GM12864 (cell line): ENCODE measurements around the gene BPGM.

Source experiments
- DNase-seq: peaks from one replicate; pipeline ENCODE4 v3.0.0-alpha.2; 2011; ENCODE audit warnings: low read depth
- H3K4me3 ChIP-seq: 2 replicates; pipeline ENCODE4 v1.5.1; 2011; ENCODE audit warnings: mild to moderate bottlenecking, low read depth, low read length, control low read depth
- TF ChIP-seq, protein P1 (sequence below): IDR thresholded peaks from 2 replicates; pipeline ENCODE4 v1.5.1; 2011; ENCODE audit warnings: low read depth, mild to moderate bottlenecking, moderate library complexity, low read length, control low read depth, inconsistent platforms; ENCODE audit errors: missing control alignments

BPGM gene

DNA sequence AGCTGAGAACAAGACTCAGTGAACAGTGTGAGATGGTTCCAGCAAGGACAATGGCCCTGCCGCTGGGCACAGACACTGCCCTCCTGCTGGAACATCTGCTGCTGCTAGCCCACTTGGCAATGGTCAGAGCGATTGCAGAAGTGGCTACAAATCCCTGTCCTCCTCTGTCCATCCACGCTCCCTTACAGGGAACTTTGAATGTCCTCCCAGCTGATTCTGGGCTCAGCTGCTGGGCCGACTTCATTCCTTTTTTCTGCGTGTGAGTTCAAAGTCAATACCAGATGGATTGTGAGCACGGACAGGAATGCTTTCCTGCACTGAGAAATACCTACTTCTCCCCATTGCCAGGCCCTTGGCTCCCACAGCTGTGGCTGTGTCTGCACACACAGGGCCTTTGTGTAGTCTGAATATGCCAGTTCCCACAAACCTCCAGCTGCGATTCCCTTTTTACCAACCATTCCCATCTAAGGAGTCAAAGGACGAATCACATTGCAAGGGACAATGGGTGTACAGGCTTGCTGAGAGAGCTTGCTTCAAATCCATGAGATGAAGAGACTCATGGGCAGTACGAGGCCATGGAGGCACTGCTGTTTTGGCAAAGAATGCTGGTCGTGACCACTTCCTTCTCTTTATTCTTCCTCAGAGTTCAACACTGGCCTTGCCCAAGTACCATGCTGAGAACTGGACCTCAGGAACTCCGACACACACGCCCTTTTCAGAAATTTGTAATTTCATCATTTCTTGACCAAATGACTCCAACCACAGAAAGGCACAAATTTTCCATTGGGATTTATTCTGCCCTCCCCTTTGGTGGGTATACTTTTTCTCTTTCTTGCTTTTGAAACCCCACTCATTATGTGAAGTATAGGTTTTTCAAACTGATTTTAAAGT is 44.2 kb downstream of the BPGM start:
- TF ChIP-seq, protein P1, sequence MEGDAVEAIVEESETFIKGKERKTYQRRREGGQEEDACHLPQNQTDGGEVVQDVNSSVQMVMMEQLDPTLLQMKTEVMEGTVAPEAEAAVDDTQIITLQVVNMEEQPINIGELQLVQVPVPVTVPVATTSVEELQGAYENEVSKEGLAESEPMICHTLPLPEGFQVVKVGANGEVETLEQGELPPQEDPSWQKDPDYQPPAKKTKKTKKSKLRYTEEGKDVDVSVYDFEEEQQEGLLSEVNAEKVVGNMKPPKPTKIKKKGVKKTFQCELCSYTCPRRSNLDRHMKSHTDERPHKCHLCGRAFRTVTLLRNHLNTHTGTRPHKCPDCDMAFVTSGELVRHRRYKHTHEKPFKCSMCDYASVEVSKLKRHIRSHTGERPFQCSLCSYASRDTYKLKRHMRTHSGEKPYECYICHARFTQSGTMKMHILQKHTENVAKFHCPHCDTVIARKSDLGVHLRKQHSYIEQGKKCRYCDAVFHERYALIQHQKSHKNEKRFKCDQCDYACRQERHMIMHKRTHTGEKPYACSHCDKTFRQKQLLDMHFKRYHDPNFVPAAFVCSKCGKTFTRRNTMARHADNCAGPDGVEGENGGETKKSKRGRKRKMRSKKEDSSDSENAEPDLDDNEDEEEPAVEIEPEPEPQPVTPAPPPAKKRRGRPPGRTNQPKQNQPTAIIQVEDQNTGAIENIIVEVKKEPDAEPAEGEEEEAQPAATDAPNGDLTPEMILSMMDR: no peak

DNA sequence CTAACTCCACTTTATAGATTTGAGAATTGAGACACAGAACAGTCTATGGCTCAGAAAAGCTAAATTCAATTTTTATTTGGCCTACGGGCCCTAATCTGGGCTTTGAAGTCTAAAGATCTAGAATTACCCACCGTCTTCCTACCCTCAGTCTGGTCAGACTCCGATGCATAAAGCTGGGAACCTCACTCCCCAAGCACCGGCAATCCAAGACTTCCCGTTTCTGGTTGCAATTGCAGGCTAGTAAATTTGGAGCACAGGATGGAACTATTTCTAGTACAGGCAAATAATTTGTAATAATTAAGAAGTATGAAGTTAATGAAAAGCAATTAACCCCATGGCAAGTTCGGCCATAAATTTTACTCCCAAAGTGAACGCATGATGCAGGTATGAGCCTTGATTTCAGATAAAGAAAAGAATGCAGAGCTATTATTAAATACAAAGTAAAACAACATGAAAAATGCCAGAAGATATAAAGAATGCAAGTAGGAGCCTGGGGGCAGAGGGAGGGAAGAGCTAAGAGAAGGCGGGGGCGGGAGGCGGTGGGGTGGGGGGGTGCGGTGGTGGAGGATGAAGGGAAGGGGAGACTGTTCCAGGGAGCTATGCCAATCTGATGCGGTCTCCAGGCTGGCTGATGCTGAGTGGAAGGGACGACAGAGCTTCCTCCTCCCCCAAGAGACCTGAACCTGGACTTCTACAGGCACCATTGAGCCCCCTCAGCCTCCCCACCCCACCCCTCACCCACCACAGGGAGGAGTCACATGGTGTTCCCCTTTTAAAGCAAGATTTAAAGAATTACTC is 45.1 kb downstream of the BPGM start:
- H3K4me3 ChIP-seq: no peak overlapping the region
- no peak for DNase-seq
- TF ChIP-seq, protein P1: no peak

More for the DNA sequence above, 44.2 kb downstream of the BPGM start:
- no peak for DNase-seq
- no peak overlapping the region for H3K4me3 ChIP-seq

DNA sequence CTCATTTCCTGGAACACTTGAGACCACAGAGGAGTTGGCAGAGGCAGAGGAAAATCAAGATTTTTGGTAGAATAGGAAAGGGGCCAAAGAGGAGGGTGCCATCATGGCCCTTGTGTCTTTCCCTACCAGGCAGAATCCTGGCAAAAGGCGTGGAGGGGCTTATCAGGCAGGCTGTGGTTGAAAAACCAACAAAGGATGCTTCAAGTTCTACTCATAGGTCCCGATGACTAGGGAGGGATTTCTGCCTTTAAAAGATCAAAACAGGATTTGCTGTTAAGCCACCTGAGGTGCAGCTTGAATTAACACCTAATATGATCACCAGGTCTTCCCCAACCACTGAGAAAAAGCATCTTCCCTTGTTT is 45.7 kb downstream of the BPGM start:
- no peak overlapping the region for H3K4me3 ChIP-seq
- no peak for DNase-seq
- TF ChIP-seq, protein P1: no peak

DNA sequence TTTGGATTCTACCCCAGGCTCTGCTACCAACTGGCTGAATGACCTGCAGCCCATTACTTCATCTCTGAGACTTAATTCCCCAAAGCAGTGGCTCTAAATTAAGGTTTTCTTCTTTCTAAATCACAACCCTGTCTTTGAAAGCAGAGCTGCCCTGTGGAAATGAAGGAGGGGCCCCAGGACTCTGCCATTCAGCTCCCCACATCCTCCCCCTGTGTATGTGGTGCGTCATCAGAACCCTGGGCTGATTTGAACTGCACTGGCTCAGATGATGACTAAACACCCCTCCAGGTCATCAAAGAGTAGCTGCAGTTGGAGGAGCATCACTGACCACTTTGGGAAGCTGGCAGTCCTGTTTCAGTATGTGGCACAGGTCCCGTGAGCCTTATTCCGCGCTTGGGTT is 46.6 kb downstream of the BPGM start:
- TF ChIP-seq, protein P1: no peak
- no peak overlapping the region for H3K4me3 ChIP-seq
- DNase-seq: no peak

DNA sequence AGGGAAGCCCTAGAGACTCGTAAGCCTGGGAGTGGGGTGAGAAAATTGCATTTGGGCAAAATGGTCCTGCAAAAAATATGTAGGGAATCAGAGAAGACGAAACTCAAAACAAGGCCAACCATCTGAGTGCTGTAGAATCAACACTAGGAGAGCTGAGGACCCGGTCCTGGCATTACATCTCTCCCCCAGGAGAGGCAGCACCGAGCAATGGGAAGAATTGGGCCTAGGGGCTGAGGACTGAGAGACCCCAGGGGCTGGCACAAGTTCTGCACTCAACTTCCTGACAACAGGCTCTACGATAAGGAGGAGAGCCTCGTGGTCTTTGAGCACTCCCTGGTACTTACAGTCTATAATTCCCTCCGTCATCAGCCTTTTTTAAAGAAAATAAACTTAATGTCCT is 47.6 kb downstream of the BPGM start:
- no peak for DNase-seq
- TF ChIP-seq, protein P1: peak; percentile 53
- no peak overlapping the region for H3K4me3 ChIP-seq

DNA sequence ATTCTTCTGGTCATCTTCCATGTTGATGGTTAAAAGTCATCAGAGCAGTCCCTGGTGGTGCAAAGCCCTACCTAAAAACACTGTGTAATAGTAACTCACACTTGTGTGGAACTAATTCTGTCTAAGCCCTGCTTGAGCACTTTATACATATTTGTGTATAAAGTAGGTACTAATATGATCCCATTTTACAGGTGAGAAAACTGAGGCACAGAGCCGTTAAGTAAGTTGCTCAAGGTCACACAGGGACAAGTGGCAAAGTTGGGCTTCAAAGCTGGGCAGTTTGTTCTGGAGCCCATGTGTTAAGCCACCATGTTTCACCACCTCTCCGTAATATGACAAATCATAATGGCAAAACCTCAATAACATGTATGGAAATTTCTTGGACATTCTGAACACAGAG is 48.1 kb downstream of the BPGM start:
- H3K4me3 ChIP-seq: no peak overlapping the region
- DNase-seq: no peak
- TF ChIP-seq, protein P1: no peak
